Aorta (tissue), 5 donors: ENCODE results near the gene PHLDA3. TPM values are rescaled to one million over a fixed set of nuclear protein-coding genes. Genes with fewer than 3 reads are reported as not detected.

ENCODE experiments used
- ATAC-seq: fragments of 200-7000 bp; cut with Tn5 transposase; one replicate; pipeline ENCODE4 v1.9.1; 2022; ENCODE audit warnings: moderate library complexity; ENCODE audit not compliant: low FRiP score
- DNase-seq, 2 donors: peaks; one replicate each; pipeline ENCODE4 v3.0.0-alpha.2; 2020
- H3K27ac ChIP-seq, 2 donors: one replicate each; pipeline ENCODE4 v1.5.1; 2013; ENCODE audit warnings: low read length in 2 of 2, mild to moderate bottlenecking in 2 of 2, moderate library complexity in 2 of 2, control low read depth in 1 of 2, inconsistent platforms in 1 of 2, low read depth in 1 of 2
- H3K27me3 ChIP-seq, 2 donors: one replicate each; pipeline ENCODE4 v1.6.1; 2013; ENCODE audit warnings: control low read depth in 1 of 2, low read length in 1 of 2, mild to moderate bottlenecking in 1 of 2, moderate library complexity in 1 of 2; ENCODE audit not compliant: insufficient read depth in 2 of 2, control insufficient read depth in 1 of 2
- H3K36me3 ChIP-seq, 2 donors: one replicate each; pipeline ENCODE4 v1.6.1; 2013; ENCODE audit warnings: control low read depth in 1 of 2, low read length in 1 of 2, mild to moderate bottlenecking in 1 of 2; ENCODE audit not compliant: insufficient read depth in 2 of 2, control insufficient read depth in 1 of 2
- H3K4me1 ChIP-seq, 2 donors: one replicate each; pipeline ENCODE4 v1.6.1; 2013; ENCODE audit warnings: low read length in 2 of 2, control low read depth in 1 of 2, mild to moderate bottlenecking in 1 of 2, moderate library complexity in 1 of 2; ENCODE audit not compliant: insufficient read depth in 2 of 2, control insufficient read depth in 1 of 2
- H3K4me3 ChIP-seq, 2 donors: one replicate each; pipeline ENCODE4 v1.5.1; 2013; ENCODE audit warnings: low read length in 2 of 2, control low read depth in 1 of 2, mild to moderate bottlenecking in 1 of 2
- H3K9me3 ChIP-seq: one replicate; pipeline ENCODE4 v1.6.1; 2013; ENCODE audit warnings: mild to moderate bottlenecking, low read length; ENCODE audit not compliant: control insufficient read depth
- WGBS, 2 donors: extraction: QIAGEN DNeasy Blood & Tissue Kit; methylation state at CpG; one replicate each; pipeline ENCODE4 v1.1.7; 2013; 5-methylcytosine and 5-hydroxymethylcytosine counted together
- intact Hi-C, 2 donors: fragments of 100-400 bp; cut with DNase I; formaldehyde crosslinking; loops; one replicate each; pipeline versions ENCODE4 v1.14.2 to v1.15.0; 2022
- polyA plus RNA-seq, 2 donors: library from polyadenylated mRNA; stranded (reverse); fragments of 200-250 nt; gene quantifications; one replicate each; pipeline ENCODE4 v1.2.3, GENCODE V29; 2013
- total RNA-seq, 2 donors: library from RNA; stranded (reverse); fragmentation: NEBNext Ultra II Directional; extraction: Animal tissue kit (Norgen Biotek cat#: 25700); gene quantifications; one replicate each; pipeline ENCODE4 v1.2.1, GENCODE V29; 2021
- donor health status: healthy with polysubstance abuse.
- donor health status: Bipolar disorder and iron deficiency.
- donor health status: DM: no; HTN: no; CAD: no.
- donor health status: DM: no; HTN: no; CAD: no.
- donor health status: DM: yes; HTN: yes; CAD: no.

PHLDA3 gene
- total and polyA plus RNA-seq, 4 donors, result 33.7 to 71.6 (median 56.1) TPM

DNA sequence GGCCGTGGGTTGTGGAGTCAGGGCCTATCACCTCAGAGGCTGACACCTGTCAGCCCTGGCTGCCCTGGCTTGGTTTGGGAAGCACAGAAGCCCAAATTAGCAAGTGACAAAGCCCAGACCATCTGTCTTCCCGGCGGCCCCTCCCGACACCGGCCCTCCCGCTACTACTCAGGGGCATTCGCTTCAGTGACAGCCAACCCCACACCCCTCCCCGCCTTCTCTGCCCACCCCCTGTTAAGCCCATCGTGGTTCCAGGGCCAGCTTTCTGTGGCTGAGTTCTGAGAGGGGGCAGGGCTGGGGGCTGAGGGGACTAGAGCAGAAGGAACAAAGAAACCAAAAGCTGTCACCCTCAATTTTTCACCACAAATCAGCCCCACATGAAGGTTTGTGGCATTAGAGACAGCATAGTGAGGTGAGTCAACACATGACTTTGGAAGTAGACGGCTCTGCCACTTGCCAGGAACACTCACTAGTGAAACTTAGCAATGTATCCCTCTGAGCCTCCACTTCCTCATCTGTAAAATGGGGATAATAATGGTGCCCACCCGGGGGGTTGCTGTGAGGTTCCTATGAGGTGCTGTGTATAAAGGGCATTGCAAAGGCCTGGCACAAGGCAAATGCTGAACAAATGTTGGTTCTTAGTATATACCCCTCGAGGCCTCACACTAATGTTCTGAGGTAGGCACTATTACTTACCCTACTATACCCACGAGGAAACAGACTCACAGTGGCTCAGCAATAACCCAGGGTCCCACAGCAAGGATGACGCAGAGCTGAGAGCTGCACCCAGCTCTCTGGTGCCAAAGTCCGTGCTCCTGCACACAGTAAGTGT, 42.3 kb downstream of the PHLDA3 start:
- intact Hi-C loops, result no loop called here
- WGBS, 2 donors, result 80 to 85% methylated on average over 15 of the region's 15 CpGs
- no peak overlapping the region for H3K4me3 ChIP-seq
- H3K27me3 ChIP-seq, result no peaks in the 10 kb centered on the region
- no peaks in the 10 kb centered on the region for H3K4me1 ChIP-seq
- ATAC-seq, result no peak
- DNase-seq, result peak in 1 of 2 donors; percentile 35
- H3K9me3 ChIP-seq, result no peaks in the 10 kb centered on the region
- H3K27ac ChIP-seq, result no peak overlapping the region
- no peaks in the 10 kb centered on the region for H3K36me3 ChIP-seq

DNA sequence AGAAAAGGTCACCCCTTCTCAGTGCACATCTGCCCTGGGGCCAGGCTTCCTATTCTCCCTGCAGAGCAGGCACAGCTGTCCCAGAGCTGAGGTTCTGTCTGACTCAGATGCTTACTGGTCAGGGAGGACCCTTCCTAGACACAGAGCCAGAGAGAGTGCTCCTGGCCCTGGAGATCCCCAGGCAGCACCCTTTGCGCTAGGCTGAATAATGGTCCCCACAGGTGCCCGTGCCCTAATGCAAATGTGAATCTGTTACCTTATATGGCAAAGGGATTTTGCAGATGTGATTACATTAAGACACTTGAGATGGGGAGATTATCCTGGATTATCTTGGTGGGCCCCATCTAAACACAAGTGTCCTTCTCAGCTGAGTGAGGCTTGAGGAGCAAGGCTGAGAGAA, 44.8 kb downstream of the PHLDA3 start:
- no peaks in the 10 kb centered on the region for H3K4me1 ChIP-seq
- H3K27me3 ChIP-seq, result no peaks in the 10 kb centered on the region
- no peaks in the 10 kb centered on the region for H3K36me3 ChIP-seq
- no peak overlapping the region for H3K27ac ChIP-seq
- intact Hi-C loops, result no loop called here
- WGBS, 2 donors, result 98 to 99% methylated on average over 2 of the region's 2 CpGs
- ATAC-seq, result no peak
- H3K4me3 ChIP-seq, result no peak overlapping the region
- peak in 1 of 2 donors; percentile 1 for DNase-seq
- no peaks in the 10 kb centered on the region for H3K9me3 ChIP-seq

DNA sequence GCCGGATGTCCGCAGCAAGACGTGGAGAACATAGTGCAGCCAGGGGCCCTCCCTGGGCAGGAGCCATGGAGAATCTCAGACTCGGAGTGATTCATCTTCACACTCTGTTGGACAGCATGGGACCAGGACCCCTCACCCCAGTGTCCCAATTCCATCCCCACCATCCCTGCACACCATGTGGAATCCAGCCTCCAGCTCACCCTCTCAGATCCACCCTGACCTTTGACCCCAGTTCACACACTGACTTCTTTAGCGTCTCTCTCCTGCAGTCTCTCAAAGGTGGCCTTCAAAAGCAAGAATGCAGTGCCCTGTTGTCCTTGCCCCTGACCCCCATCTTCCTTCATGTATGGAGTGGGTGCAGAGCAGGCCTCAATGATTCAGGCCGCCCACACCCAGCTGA, 45.3 kb downstream of the PHLDA3 start:
- H3K27ac ChIP-seq, result no peak overlapping the region
- H3K4me1 ChIP-seq, result no peaks in the 10 kb centered on the region
- H3K9me3 ChIP-seq, result no peaks in the 10 kb centered on the region
- ATAC-seq, result no peak
- intact Hi-C loops, result no loop called here
- H3K27me3 ChIP-seq, result no peaks in the 10 kb centered on the region
- no peaks in the 10 kb centered on the region for H3K36me3 ChIP-seq
- 95 to 96% methylated on average over 6 of the region's 6 CpGs for WGBS, 2 donors
- DNase-seq, result peak; percentile 25 to 30
- H3K4me3 ChIP-seq, result no peak overlapping the region

DNA sequence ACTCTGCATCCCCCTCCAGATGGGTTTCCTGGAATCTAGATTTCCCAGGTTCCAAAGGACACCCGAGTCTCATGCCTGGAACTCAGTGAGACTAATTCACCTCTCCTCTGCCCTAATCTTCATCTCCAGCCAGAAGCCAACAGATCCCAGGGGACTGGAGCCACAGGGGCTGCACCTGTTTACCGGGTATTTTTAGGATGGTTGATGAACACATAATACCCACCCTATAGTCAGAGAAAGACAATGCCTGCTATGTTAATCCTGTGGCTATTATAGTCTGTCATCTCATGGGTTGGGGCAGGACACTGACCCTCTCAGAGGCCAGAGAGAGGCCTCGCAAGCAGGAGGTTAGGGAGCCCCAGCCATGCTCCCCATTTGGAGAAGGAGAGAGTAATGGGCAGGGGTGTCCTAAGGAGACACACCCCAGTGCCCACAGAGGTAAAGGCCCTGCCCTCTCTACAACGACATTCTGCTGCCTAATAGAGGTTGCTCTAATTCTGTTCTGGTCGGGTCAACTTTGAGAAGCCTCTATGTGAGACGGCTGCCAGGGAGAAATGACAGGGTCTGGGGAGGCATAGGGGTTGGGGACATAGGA, 46.5 kb downstream of the PHLDA3 start:
- ATAC-seq, result no peak
- H3K4me1 ChIP-seq, result no peaks in the 10 kb centered on the region
- H3K36me3 ChIP-seq, result no peaks in the 10 kb centered on the region
- no peak overlapping the region for H3K4me3 ChIP-seq
- WGBS, 2 donors, result 89 to 92% methylated on average over 6 of the region's 6 CpGs
- H3K27ac ChIP-seq, result no peak overlapping the region
- no peaks in the 10 kb centered on the region for H3K27me3 ChIP-seq
- intact Hi-C loops, result no loop called here
- peak; percentile 9 to 20 for DNase-seq
- H3K9me3 ChIP-seq, result no peaks in the 10 kb centered on the region

- intact Hi-C loops, result no loop called here
- no peak overlapping the region for H3K4me3 ChIP-seq
- DNase-seq (peak in 1 of 2 donors; percentile 49), ATAC-seq (no peak)
- WGBS, 2 donors, result 81 to 87% methylated on average over 3 of the region's 3 CpGs
- no peaks in the 10 kb centered on the region for H3K36me3 ChIP-seq
- H3K27ac ChIP-seq, result no peak overlapping the region
- H3K9me3 ChIP-seq, result no peaks in the 10 kb centered on the region
- no peaks in the 10 kb centered on the region for H3K4me1 ChIP-seq
- no peaks in the 10 kb centered on the region for H3K27me3 ChIP-seq
These were observed 47.0 kb downstream of the PHLDA3 start for GRCh38 chr1:201422026-201422425.

- Histone ChIP-seq H3K36me3 (no peaks in the 10 kb centered on the region), H3K27me3 (no peaks in the 10 kb centered on the region), H3K4me3 (no peak overlapping the region), H3K27ac (no peak overlapping the region), H3K9me3 (no peaks in the 10 kb centered on the region), H3K4me1 (no peaks in the 10 kb centered on the region)
- DNase-seq, result peak in 1 of 2 donors; percentile 57
- WGBS, 2 donors, result 38 to 42% methylated on average over 7 to 8 of the region's 8 CpGs
- no peak for ATAC-seq
- intact Hi-C loops, result no loop called here
These were observed 47.9 kb downstream of the PHLDA3 start for GRCh38 chr1:201421041-201421440.

GRCh38 chr1:201420608-201421002, 48.4 kb downstream of the PHLDA3 start:
- Histone ChIP-seq H3K4me3 (no peak overlapping the region), H3K9me3 (no peaks in the 10 kb centered on the region), H3K36me3 (no peaks in the 10 kb centered on the region), H3K27me3 (no peaks in the 10 kb centered on the region), H3K4me1 (no peaks in the 10 kb centered on the region), H3K27ac (no peak overlapping the region)
- WGBS, 2 donors, result 92 to 95% methylated on average over 7 of the region's 7 CpGs
- intact Hi-C loops, result no loop called here
- no peak for ATAC-seq
- peak; percentile 34 to 61 for DNase-seq

DNA sequence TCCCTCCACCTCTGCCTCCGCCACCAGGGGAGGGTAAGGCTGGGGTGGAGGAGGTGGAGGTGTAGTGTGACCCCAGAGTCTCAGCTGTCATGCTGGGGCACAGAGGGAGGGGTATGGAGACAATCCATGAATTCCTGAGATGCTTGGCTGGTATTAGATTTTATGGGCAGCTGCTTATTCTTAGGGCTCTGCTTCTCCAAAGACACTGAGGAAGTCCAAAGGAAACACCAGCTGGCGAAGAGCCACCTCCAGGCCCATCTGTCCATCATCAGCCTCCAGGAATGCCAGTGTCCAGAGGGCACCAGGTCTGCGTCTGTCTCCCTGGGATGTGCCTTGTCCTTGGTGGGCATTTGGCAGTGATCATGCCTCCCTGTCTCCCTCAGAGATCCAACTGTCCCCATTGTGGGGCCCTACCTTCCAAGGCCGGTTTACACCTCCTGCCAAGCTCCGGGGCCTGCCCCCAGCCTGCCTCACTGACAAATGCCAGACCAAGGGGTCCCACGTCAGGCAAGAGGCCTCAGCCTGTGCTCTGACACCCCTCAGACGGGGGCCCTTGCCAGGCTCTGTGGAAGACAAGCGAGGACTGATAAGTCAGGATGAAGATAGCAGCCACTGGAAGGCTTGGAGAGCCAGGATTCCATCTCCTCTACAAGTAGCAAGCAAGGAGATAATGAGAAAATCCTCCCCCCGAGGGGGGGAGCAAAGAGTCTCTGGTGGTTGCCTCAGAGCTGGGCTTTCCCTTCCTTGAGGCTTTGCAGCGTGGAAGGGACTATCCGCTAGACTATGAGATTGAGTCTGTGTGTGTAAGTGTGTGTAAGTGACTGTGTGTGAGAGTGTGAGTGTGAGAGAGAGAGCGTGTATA, 49.0 kb downstream of the PHLDA3 start:
- intact Hi-C loops, result no loop called here
- WGBS, 2 donors, result 78 to 79% methylated on average over 11 to 12 of the region's 12 CpGs
- Histone ChIP-seq H3K27me3 (no peaks in the 10 kb centered on the region), H3K9me3 (no peaks in the 10 kb centered on the region), H3K27ac (no peak overlapping the region), H3K36me3 (no peaks in the 10 kb centered on the region), H3K4me1 (no peaks in the 10 kb centered on the region), H3K4me3 (no peak overlapping the region)
- ATAC-seq (no peak), DNase-seq (peak; percentile 26 to 35)
